OCI-LY7 (cell line): ENCODE data around the gene TLR5.

ENCODE experiments used
- EZH2phosphoT487 ChIP-seq: fragments of 200-600 bp; sonication (generic); IDR thresholded peaks from 2 replicates; pipeline ENCODE4 v1.6.1; 2018; ENCODE audit warnings: low read depth, borderline replicate concordance, mild to moderate bottlenecking, mixed run types, antibody characterized with exemption, low read length, moderate library complexity, mixed read lengths
- TF ChIP-seq, protein P1 (sequence below): fragments of 200-600 bp; sonication (generic); conservative IDR thresholded peaks from 2 replicates; pipeline ENCODE4 v1.5.1; 2014; ENCODE audit warnings: mild to moderate bottlenecking, antibody characterized with exemption, low read length, moderate library complexity, mixed read lengths

DNA sequence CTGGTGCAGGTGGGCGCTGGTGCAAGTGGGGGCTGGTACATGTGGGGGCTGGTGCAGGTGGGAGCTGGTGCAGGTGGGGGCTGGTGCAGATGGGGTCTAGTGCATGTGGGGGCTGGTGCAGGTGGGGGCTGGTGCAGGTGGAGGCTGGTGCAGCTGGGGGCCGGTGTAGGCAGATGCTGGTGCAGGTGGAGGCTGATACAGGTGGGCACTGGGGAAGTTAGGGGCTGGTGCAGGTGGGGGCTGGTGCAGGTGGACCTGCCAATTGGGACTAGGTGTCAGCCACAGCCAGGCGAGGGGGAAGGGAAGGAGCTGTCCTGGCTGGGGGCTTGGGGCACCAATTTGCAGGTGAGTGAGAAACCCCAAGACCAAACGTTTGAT is 46.5 kb upstream of the TLR5 start:
- TF ChIP-seq, protein P1, sequence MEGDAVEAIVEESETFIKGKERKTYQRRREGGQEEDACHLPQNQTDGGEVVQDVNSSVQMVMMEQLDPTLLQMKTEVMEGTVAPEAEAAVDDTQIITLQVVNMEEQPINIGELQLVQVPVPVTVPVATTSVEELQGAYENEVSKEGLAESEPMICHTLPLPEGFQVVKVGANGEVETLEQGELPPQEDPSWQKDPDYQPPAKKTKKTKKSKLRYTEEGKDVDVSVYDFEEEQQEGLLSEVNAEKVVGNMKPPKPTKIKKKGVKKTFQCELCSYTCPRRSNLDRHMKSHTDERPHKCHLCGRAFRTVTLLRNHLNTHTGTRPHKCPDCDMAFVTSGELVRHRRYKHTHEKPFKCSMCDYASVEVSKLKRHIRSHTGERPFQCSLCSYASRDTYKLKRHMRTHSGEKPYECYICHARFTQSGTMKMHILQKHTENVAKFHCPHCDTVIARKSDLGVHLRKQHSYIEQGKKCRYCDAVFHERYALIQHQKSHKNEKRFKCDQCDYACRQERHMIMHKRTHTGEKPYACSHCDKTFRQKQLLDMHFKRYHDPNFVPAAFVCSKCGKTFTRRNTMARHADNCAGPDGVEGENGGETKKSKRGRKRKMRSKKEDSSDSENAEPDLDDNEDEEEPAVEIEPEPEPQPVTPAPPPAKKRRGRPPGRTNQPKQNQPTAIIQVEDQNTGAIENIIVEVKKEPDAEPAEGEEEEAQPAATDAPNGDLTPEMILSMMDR, result no peak
- no peak for TF ChIP-seq EZH2phosphoT487
